ENCODE results near the gene STRN3.

DNA sequence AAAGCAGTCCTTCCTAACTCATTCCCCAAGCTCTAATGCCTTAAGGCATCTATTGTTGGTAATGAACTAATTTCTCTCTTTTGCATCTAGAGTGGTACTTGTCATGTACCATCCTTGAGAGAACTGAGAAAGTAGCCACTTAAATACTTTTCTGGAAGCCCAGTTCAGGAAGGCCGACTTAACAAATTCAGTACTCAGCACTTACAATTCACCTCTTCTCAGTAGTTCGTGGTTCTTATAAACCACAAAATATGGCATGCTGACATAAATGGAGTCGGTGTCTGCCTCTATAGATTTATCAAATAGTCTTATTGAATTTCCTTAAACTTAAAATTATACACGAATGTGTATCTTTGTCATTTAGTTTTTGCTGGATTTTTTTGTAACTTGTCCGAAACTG is 161.2 kb downstream of the STRN3 start:
- TF ChIP-seq, protein P1, sequence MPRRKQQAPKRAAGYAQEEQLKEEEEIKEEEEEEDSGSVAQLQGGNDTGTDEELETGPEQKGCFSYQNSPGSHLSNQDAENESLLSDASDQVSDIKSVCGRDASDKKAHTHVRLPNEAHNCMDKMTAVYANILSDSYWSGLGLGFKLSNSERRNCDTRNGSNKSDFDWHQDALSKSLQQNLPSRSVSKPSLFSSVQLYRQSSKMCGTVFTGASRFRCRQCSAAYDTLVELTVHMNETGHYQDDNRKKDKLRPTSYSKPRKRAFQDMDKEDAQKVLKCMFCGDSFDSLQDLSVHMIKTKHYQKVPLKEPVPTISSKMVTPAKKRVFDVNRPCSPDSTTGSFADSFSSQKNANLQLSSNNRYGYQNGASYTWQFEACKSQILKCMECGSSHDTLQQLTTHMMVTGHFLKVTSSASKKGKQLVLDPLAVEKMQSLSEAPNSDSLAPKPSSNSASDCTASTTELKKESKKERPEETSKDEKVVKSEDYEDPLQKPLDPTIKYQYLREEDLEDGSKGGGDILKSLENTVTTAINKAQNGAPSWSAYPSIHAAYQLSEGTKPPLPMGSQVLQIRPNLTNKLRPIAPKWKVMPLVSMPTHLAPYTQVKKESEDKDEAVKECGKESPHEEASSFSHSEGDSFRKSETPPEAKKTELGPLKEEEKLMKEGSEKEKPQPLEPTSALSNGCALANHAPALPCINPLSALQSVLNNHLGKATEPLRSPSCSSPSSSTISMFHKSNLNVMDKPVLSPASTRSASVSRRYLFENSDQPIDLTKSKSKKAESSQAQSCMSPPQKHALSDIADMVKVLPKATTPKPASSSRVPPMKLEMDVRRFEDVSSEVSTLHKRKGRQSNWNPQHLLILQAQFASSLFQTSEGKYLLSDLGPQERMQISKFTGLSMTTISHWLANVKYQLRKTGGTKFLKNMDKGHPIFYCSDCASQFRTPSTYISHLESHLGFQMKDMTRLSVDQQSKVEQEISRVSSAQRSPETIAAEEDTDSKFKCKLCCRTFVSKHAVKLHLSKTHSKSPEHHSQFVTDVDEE (CRISPR knock-in tag; IDR thresholded peaks at IDR 0.05): no peak
- TF ChIP-seq RARB (CRISPR knock-in tag; IDR thresholded peaks at IDR 0.05) (no peak), ZNF70 (CRISPR knock-in tag; IDR thresholded peaks at IDR 0.05) (no peak), ZC3H10 (CRISPR knock-in tag; IDR thresholded peaks at IDR 0.05) (no peak), BACH2 (CRISPR knock-in tag; IDR thresholded peaks at IDR 0.05; ENCODE audit: borderline replicate concordance) (no peak), TCF4 (CRISPR knock-in tag; IDR thresholded peaks at IDR 0.05; ENCODE audit: borderline replicate concordance) (no peak)
- TF ChIP-seq, protein P2, sequence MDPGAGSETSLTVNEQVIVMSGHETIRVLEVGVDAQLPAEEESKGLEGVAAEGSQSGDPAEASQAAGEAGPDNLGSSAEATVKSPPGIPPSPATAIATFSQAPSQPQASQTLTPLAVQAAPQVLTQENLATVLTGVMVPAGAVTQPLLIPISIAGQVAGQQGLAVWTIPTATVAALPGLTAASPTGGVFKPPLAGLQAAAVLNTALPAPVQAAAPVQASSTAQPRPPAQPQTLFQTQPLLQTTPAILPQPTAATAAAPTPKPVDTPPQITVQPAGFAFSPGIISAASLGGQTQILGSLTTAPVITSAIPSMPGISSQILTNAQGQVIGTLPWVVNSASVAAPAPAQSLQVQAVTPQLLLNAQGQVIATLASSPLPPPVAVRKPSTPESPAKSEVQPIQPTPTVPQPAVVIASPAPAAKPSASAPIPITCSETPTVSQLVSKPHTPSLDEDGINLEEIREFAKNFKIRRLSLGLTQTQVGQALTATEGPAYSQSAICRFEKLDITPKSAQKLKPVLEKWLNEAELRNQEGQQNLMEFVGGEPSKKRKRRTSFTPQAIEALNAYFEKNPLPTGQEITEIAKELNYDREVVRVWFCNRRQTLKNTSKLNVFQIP (CRISPR knock-in tag; IDR thresholded peaks at IDR 0.05; ENCODE audit: borderline replicate concordance, low read depth): no peak

All from SK-N-SH treated with all-trans-retinoic acid at 6 μM for 48 hours (cell line).